Measurements from ENCODE around the gene EIF4A3. TPM values are rescaled to one million over a fixed set of nuclear protein-coding genes. Genes with fewer than 3 reads are reported as not detected.

EIF4A3 gene
- total and polyA plus RNA-seq, 9 of the 15 experiments (the other 6 are each of a cell fraction or from before 2014, with no cell fraction given), result 62.7 to 171 (median 127) TPM

- Histone ChIP-seq H3K79me2 (ENCODE audit: control insufficient read depth, insufficient read depth, low read length) (no peaks in the 10 kb centered on the region), H3K4me3 (no peak overlapping the region), H3K9ac (ENCODE audit: insufficient read depth in 1 of 2, low read depth in 2 of 2, low read length in 2 of 2) (peak overlapping the region in 1 of 2 experiments; percentile 20; a peak in 1 of 4 replicates), H2AFZ (ENCODE audit: low read depth, low read length) (no peak overlapping the region), H3K9me3 (replicated peaks; ENCODE audit: control insufficient read depth, insufficient read depth, low read depth, low read length) (0 out of 2 replicates have a peak, but pooled peaks cover 5% of the 10 kb centered on the region), H3K36me3 (ENCODE audit: control insufficient read depth, insufficient read depth, low read length) (no peaks in the 10 kb centered on the region), H3K9me1 (ENCODE audit: control insufficient read depth, insufficient read depth, low read length) (no peaks in the 10 kb centered on the region), H4K20me1 (replicated peaks; ENCODE audit: control insufficient read depth, insufficient read depth, low read length) (no peaks in the 10 kb centered on the region), H3K27ac (ENCODE audit: extremely low read depth, low read depth, low read length) (no peak overlapping the region), H3K4me1 (replicated peaks in 1 of 2; ENCODE audit: control insufficient read depth in 2 of 2, insufficient read depth in 2 of 2, low read length in 2 of 2) (peaks cover 0 to 38% of the 10 kb centered on the region in 2 experiments; a peak in 2 of 5 replicates), H3K4me2 (ENCODE audit: insufficient read depth, low read length) (no peak overlapping the region), H3K27me3 (ENCODE audit: control insufficient read depth in 2 of 2, insufficient read depth in 2 of 2, low read length in 2 of 2) (peaks cover 38 to 63% of the 10 kb centered on the region in 2 experiments)
- peak in 1 of 4 experiments; percentile 8 for DNase-seq (ENCODE audit: extremely low read depth in 1 of 4, low spot score in 3 of 4)
- 13% methylated on average over 15 of the region's 24 CpGs for WGBS (ENCODE audit: insufficient coverage, low coverage, missing lambda C conversion rate)
- intact Hi-C loops (cut with micrococcal nuclease), result no loop called here
- CTCF ChIA-PET (ENCODE audit: low intra/inter-chr PET ratio), result no interaction called here
- in situ Hi-C loops (cut with MboI), result no loop called here
- BruUV-seq (replicated peaks), result no TSS peak
- FAIRE-seq, result no peak
- TF ChIP-seq MYC (IDR thresholded peaks at IDR 0.05; ENCODE audit: low read depth, low read length) (no peak), MYC (CRISPR knock-in tag; IDR thresholded peaks at IDR 0.05; ENCODE audit: borderline replicate concordance, low read depth) (no peak), RBFOX2 (IDR thresholded peaks at IDR 0.05; ENCODE audit: low read depth, low read length) (no peak), NR2C2 (CRISPR knock-in tag; IDR thresholded peaks at IDR 0.05) (no peak), NR2C2 (tag; IDR thresholded peaks at IDR 0.05) (no peak), NR2C1 (IDR thresholded peaks at IDR 0.05) (no peak), NR2C1 (tag; IDR thresholded peaks at IDR 0.05) (no peak), PTBP1 (IDR thresholded peaks at IDR 0.05; ENCODE audit: low read depth, low read length) (no peak)
- no peak for ATAC-seq
- POLR2A ChIA-PET, result interaction anchor here (0.6 to 2.2 kb wide), 7 partner anchors 8 to 164 kb away, joined by 3 to 7 read pairs (median 4); partner anchors contain the start of gene GAA
These were observed 27.6 kb downstream of the EIF4A3 start for GRCh38 chr17:80119271-80119791.
